SHP77 treated with DMSO at 0.1 percent for 48 hours (cell line): ENCODE data around the gene THAP7.

Experiments used
- DNase-seq: peaks from one replicate; lab custom pipeline; 2025; lab: John Stamatoyannopoulos, UW

Gene THAP7

DNA sequence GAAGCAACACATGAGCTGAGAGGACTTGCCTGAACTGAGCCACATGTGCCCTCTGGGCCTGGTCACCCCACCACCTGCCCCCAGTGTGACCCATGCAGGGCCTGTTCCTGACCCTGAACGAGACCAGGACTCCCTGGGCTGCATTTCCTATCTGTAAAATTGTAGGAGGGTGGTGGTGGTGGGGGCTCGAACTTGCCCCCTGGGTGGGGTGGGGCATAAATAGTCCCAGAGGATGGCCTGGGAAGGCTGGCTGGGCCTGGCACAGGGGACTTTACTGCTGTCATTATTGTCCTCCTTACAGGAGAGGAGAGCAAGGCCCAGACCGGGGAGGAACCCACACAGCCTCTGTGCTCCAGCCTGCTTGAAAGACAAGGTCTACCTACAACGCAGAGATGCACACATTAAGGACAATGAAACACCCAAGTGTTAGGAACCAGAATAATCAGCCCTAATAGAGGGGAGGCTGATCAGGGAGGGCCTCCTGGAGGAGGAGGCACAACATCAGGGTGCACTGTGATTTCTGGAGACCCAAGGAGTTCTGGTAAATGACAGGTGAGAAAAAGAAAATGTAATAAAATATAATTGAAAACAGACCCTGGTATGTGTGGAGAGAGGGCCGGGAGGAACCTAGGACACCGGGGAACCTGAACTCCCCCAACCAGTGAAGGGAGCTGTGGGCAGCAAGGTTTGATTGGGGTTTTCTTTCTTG lies 37.7 kb downstream of the THAP7 start:
- DNase-seq: no peak

DNA sequence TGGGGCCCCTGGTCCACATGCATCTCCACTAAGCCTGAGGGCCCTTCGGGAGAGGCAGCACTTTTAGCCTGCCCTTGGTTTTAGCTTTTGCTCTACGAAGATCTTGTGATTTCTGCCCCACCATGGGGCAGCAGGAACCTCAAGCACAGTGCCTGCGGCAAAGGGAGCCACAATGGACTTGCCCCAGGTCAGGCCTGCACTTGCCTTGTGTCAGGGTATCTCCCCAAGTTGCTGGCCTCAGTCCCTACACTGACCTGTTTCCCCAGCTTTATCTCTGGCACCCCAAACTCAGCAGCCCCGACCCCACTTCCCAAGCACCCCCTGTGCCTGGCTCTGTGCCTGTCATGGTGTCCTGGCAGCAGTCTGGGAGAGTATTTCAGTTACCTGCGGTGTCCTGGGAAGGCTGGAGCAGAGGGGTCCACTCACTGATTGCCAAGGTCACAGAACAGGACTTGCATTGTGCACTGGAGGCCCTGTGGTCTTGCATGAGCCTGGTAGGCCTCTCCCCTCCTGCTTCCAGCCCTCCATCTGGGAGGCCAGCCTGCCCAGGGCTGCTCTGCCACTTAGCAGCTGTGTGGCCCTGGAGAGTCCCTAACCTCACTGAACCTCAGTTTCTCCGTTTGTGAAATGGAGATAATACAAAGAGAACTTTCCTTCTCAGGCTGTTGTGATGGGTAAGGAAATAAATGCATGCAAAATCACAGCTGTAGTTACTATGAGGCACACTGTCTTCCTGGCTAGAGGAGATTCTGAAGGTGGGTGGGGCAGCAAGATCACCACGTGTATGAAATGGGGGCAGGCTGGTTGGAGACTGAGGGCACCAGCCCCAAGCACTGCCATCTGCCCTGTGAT lies 38.5 kb downstream of the THAP7 start:
- no peak for DNase-seq

DNA sequence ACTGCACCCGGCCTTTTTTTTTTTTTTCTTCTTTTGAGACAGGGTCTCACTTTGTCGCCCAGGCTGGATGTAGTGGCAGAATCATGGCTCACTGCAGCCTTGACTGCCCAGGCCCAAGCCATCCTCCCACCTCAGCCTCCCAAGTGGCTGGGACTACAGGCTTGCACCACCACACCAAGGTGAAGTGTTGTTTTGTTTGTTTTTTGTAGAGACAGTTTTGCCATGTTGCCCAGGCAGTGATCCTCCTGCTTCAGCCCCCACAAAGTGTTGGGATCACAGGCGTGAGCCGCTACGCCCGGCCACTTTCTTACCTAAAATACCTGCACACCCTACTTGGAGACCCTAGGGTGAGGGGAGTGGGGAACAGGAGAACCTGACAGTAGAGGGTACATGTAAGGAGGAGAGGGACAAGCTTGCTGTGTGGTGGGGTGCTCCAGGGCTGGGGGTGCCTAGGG lies 39.4 kb downstream of the THAP7 start:
- DNase-seq: no peak

DNA sequence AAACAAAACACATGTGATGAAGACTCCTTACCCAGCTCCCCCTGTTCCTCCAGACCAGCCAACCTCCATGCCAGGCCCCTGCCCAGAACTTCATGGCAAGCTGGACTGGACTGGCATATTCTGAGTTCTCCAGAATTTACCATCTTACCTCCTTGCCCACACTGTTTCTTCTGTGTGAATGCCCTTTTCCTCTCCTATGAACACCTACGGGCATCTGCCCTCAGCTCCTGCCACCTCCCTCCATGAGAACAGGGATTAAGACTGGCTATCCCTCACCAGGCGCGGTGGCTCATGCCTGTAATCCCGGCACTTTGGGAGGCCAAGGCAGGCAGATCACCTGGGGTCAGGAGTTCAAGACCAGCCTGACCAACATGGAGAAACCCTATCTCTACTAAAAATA lies 41.3 kb downstream of the THAP7 start:
- no peak for DNase-seq

DNA sequence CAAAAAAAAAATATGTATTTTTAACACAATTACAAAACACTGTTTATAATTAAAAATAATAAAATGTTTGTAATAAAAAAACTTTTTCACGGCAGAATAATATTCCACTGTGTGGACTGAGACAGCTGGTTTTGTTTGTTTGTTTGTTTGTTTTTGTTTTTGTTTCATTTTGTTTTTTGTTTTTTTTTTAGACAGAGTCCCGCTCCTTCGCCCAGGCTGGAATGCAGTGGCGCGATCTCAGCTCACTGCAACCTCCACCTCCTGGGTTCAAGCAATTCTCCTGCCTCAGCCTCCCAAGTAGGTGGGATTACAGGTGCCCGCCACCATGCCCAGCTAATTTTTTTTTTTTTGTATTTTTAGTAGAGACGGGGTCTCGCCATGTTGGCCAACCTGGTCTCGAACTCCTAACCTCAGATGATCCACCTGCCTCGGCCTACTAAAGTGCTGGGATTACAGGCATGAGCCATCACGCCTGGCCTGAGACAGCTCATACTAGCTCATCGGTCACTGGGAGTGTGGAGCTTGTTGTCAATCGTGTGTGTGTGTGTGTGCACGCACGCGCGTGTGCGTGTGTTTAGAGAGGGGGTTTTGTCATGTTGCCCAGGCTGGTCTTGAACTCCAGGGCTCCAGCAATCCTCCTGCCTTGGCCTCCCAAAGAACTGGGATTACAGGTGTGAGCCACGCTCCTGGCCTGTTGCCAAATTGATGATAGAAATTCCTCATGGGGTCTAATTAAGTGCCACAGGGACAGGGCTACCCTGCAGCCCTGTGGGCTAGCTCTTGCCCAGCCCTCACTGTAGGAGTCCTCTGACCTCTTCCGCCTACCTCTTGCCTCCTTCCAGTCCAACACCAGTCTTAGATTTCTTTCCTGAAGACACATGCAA lies 42.1 kb downstream of the THAP7 start:
- DNase-seq: no peak

DNA sequence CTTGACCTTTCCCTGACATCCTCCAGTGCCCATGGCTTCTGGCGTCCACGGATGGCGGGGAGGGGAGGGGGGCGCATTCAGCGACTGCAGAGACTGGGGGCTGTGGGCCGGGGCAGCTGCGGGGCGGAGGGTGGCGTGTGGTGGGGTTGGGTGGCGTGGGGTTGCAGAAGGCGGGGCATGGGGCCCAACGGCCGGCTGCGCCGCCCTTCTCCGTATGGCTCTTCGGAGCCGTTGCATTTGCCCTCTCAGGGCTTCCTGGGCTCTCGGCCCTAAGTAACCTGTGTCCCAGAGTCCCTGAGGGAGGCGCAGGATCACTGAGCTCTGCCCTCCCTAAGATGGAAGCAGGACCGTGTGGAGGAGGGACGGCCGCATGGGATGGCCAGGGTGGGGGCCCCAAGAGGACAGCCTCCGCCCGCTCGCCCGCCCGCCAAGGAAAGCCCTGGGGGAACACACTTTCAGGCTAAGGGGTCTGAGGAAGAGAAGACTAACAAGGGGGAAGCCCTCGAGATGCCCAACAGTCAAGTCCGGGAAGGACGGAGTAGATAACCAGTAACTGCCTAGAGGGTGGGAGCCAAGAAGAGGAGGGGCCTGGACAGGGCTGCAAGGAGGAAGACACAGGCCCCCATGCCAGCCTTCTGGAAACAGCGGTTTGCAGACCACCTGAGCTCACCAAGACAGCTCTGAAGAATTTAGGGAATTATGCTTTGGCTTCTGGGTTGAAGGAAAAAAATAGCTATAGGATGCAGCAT lies 44.1 kb downstream of the THAP7 start:
- no peak for DNase-seq

DNA sequence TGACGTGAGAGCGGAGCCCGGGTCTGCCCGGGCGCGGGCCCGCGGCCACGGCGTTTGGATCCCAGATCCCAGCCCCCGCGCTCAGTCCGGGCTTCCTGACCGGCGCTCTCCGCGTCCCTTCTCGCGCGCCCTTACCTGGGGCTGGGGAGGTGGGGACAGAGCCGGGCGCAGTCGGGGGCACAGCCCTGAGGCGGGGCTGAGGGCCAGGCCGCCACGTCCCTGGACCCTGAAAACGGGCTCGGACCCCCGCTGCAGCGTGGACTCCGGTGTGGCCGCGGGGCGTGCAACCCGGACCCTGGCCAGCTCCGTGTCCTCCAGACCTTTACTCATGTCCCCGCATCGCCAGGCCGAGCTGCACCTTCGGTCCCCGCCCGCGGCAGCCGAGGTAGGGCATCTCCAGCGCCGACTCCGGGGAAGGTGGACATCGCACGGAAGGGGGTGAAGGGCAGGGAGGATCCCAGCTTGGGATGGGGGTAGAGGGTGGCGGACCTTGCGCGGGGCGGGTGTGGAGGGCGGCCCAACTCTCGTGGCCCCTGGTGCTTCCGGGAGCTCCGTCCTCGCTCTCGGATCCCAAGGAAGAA lies 44.7 kb downstream of the THAP7 start:
- DNase-seq: no peak

DNA sequence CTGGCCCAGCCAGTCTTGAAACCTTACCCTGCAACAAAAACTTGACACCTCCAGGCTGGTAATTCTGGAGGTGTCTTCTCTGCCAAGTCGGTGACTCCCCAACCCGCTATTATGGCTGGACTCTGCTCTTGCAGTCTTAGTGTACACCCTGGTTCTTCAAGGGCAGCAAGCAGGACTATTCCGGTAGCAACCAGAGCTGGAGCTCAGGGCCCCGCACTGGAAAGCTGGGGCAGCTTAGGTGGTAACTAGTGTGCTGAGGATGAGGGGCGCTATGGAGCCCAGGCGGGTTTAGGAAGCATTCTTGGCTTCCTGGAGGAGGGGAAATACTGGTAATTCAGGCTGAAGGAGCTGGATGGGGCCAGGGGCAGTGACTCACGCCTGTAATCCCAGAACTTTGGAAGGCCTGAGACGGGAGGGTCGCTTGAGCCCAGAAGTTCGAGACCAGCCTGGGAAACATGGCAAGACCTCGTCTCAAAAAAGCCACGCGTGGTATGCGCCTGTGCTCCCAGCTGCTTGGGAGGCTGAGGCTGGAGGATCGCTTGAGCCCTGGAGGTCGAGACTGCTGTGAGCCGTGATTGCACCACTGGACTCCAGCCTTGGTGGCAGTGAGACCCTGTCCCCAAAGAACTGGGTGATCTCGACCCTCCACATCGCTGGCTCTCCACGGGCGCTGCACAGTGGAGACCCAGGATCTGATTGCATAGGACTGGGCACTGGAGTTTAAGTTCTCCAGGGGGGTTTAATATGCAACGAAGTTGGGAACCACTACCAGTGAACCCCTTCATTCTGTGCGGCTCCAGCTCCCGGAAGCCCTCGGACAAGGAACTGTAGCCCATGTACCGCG lies 45.4 kb downstream of the THAP7 start:
- no peak for DNase-seq

DNA sequence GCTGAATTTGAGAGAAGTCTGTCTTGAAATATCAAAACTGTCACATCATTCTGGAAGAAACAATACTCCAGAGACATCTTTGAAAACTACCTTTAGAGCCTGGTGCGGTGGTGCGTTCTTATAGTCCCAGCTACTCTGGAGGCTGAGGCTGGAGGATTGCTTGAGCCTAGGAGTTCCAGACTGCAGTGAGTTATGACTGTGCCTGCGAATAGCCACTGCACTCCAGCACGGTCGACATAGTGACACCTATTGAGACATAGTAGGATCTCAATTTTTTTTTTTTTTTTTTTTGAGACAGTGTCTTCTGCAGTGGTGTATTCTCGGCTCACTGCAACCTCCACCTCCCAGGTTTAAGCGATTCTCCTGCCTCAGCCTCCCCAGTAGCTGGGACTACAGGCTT lies 46.4 kb downstream of the THAP7 start:
- no peak for DNase-seq

DNA sequence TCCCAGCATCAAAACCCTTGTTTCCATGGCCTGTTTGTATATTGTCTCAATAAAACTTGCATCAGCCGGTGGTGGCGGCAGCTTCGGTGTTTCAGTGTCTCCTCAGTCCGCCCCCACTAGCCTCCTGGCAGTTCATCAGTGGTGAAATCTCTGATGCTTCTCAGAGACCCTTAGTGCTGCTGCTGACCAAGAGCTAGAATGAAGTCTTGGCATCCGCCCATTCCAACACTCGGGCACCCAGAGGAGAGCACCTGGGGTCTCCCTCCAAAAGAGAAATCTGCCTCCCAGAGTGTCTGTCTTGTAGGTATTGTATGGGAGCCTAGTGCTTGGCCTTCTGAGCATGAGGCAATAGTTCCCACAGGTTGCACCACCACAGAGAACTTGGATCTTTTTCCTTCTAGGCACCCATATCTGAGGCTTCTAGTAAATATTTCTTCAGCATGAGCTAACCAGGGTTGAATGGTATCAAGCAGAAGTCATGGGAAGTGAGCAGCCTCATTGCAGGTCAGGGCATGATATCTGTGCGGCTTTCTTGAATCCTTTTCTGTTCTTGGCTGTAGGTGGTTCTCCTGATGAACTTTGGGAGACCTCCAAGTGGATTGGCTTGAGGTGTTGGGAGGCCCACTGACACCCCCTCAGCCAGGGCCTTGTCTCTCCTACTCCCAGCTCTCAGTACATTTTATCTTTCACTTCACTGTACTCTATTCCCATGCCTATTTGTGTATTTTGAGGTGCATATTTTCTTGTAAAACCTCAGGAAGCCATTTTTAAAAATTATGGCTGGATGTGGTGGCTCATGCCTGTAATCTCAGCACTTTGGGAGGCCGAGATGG lies 48.0 kb downstream of the THAP7 start:
- DNase-seq: no peak

DNA sequence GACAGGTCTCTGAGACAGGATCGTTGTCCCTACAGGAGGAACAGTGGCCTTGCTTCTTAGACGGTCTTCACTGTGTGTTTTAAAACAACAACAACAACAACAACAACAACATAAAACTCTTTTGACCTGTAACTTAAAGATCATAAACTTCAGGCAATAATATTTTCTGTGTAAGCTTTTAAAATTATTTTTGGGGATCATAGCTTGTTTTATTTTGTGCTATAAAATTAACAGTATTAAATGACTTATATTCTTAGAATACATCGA lies 48.6 kb downstream of the THAP7 start:
- DNase-seq: no peak

DNA sequence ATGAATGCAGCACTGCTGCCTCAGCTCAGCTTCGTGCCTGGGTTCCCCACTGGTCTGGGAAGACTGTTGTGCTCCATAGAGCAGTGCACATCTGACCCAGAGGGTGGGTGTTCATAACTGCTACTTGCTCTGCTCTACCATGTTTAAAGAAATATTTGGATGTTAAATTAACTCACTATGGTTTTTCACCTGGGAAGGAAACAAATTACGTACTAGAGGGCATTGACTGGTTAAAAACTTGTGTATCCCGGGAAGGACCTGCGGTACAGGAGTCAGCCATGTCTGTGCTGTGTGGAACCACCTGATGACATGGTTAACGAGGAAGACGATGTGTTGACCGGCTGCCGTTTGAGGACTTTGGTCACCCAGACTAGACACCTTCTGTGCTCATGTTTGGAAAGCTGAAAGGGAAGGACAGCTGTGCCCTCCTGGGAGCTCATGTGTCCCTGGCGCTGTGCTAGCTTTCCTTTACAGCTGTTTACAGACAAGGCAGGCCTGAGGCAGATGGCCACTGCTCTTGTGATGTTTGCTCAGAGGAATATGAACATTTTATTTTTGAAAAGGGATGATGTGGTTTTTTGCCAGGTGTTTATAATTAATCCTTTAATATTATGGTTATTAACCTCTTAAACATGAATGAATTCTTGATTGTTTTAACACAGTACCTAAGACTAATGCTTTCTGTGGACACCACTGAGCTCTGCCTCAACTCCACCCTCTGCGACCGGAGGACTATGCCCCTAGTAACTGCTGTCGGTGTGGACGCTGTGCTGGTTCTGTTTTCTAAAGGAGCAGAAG lies 49.2 kb downstream of the THAP7 start:
- peak; percentile 78 for DNase-seq

DNA sequence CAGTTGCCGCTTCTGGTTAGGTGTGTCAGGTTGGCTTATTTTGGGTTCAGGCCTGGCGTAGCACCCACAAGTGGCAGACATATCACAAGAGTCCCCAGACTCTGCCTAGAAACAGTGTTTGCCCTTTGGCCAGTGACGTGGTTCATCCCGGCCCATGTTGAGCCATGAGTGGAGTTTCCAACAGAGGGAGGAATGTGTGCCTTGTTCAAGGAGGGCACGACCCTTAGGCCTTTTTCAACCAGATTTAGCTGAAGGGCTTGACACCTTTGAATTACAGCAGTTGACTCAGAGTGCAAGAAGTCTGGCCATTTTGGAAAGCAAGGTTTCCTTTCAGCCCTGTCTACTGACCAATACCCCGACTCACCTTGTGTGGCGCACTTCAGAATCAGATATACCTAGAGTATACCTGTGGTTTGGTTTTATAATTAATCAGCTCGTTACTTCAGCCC lies 50.0 kb downstream of the THAP7 start:
- DNase-seq: no peak

DNA sequence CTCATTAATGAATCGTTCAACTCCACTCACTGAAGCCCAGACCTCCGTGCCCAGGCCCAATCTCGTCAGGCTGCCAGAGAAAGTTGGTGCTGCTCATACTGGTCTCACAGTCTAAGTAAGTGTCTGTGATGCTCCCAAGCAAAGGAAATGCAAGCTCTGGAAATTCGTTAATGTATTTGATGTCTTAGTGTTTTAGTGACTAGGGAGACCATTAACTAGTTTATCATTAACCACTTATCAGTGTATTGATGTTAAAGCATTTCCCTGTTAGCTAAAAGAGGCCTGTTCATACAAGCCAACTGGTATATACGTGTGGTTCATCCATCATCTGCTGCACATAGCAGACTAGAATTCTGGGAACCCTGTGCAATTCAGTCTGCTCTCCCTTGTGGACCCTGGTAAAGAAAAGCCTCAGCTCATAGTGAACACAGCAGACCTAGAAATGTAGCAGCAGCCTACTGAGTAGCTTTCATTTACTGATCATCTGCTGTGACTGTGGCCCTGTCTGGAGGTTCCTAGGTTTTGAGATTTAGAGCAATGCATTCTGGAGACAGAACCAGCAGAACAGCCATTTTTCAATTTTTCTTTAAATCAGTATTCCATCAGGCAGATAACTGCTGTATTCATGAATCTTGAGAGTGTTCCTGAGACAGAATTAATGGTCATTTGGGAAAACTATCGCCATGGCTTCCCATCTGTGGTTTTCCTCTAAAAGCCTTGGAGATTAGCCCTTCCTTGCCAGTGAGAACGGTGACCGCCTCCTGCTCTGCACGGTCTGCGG lies 50.6 kb downstream of the THAP7 start:
- DNase-seq: no peak

DNA sequence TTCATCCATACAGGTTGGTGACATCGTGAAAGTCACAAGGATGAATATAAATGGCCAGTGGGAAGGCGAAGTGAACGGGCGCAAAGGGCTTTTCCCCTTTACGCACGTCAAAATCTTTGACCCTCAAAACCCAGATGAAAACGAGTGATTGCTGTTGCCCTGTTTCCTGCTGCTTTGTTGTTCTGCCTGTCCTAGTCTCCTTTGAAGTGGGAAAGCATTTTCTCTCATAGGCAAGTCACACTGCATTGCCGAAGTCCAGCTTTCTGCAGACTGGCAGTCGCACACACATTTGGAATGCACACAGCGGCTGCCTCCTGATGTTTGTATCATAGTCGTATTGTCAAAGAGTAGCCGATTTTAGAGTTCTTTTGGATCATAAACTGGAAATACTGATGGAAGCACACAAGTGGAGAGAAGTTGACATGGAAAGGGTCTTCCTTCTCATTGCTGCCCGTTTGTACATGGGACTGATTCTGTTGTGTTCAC lies 52.2 kb downstream of the THAP7 start:
- DNase-seq: no peak
